GM19240 (cell line): ENCODE measurements around the gene COMMD1.

Source experiments
- DNase-seq: peaks from one replicate; pipeline ENCODE4 v3.0.0; 2011; ENCODE audit warnings: low spot score; ENCODE audit not compliant: insufficient read length

COMMD1 gene

DNA sequence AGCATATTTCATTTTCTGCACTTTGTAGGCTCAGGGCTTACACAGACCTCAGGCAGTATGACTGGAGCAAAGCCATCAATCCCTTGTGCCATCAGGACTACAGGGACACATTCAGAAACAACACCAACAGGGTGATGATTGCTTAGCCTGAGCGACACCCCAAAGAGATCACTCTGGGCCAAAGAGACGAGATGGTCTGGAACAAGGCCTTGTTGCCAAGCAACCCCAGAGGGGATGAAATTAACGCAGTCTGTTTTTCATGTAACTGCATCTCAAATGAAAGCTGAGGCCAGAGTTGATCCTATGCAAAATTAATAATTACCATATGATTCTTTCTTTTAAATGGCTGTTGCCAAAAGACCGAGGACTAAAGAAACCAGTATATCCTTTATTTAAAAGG lies 270.3 kb downstream of the COMMD1 start:
- DNase-seq, result no peak

GRCh38 chr2:62176801-62177200 lies 271.3 kb downstream of the COMMD1 start:
- DNase-seq, result no peak

GRCh38 chr2:62177392-62178049 lies 272.0 kb downstream of the COMMD1 start:
- no peak for DNase-seq

DNA sequence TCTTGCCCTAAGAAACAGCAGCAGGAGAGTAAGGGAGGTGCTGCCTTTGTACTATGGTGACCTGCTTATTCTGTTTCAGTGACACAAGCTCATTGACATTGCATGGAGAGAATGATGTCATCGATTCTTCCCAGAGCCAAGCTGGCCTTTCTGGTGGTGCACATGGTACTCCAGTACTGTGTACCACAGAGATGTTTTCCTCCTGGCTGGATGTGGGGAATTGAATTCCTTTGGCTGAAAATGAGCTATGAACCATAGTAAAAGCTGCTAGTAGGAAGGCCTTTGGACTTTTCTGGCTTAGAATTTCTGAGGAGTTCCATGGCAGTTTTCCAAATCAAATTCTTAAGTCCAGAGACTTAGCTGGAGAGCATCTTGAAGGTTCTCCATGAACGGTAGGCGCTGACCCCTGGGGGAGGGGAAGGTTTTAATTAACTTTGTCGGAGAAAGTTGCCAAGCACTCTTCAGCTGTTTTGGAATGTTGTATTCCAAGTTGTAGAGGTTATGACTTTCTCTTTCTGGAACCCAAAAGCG lies 273.3 kb downstream of the COMMD1 start:
- no peak for DNase-seq

GRCh38 chr2:62180975-62181374 lies 275.5 kb downstream of the COMMD1 start:
- DNase-seq, result no peak

GRCh38 chr2:62181843-62182242 lies 276.4 kb downstream of the COMMD1 start:
- DNase-seq, result no peak

GRCh38 chr2:62184512-62185230 lies 279.2 kb downstream of the COMMD1 start:
- no peak for DNase-seq
